HG02610 (cell line): ENCODE data around the gene RRAGD.

Experiments used
- ATAC-seq: cut with Tn5 transposase; IDR thresholded peaks from one replicate; pipeline ENCODE4 v1.9.1; 2021; ENCODE audit warnings: mild to moderate bottlenecking, moderate library complexity; ENCODE audit not compliant: unreplicated experiment

Gene RRAGD

GRCh38 chr6:89412071-89413005 is at the start of gene RRAGD:
Gene RRAGD, minus strand, starts transcription at chr6:89412273. Its CDS starts 280 bp downstream, at chr6:89411993.
- peak; percentile 81 for ATAC-seq

GRCh38 chr6:89460713-89461112 is 48.6 kb upstream of the RRAGD start:
- ATAC-seq = no peak

- no peak for ATAC-seq
These were observed 47.4 kb upstream of the RRAGD start for GRCh38 chr6:89459501-89459900.

- ATAC-seq = no peak
These were observed 46.6 kb upstream of the RRAGD start for GRCh38 chr6:89458704-89459103.

- ATAC-seq = no peak
These were observed 42.2 kb upstream of the RRAGD start for GRCh38 chr6:89454300-89454699.

GRCh38 chr6:89452281-89452680 is 40.2 kb upstream of the RRAGD start:
- no peak for ATAC-seq

- ATAC-seq = no peak
These were observed 37.1 kb upstream of the RRAGD start for GRCh38 chr6:89449193-89449592.

GRCh38 chr6:89443658-89444057 is 31.6 kb upstream of the RRAGD start:
- no peak for ATAC-seq

- no peak for ATAC-seq
These were observed 28.1 kb upstream of the RRAGD start for GRCh38 chr6:89440200-89440599.

- ATAC-seq = no peak
These were observed 26.9 kb upstream of the RRAGD start for GRCh38 chr6:89439014-89439413.

- ATAC-seq = no peak
These were observed 26.2 kb upstream of the RRAGD start for GRCh38 chr6:89438248-89438647.

GRCh38 chr6:89436226-89436625 is 24.2 kb upstream of the RRAGD start:
- no peak for ATAC-seq

GRCh38 chr6:89434954-89435353 is 22.9 kb upstream of the RRAGD start:
- no peak for ATAC-seq

- no peak for ATAC-seq
These were observed 22.1 kb upstream of the RRAGD start for GRCh38 chr6:89434150-89434499.

GRCh38 chr6:89433252-89434149 is 21.4 kb upstream of the RRAGD start:
- peak; percentile 38 for ATAC-seq

GRCh38 chr6:89432875-89433251 is 20.8 kb upstream of the RRAGD start, which contains the start of gene ANKRD6:
Gene ANKRD6, plus strand, starts transcription at chr6:89433152. Its CDS starts 133,825 bp downstream, at chr6:89566977.
- ATAC-seq = peak; percentile 92

- ATAC-seq = no peak
These were observed 18.3 kb upstream of the RRAGD start for GRCh38 chr6:89430201-89430962.

GRCh38 chr6:89416796-89417195 is 4.7 kb upstream of the RRAGD start:
- ATAC-seq = no peak

- ATAC-seq = no peak
These were observed 3.1 kb upstream of the RRAGD start for GRCh38 chr6:89415185-89415584.

GRCh38 chr6:89414215-89414614 is 2.1 kb upstream of the RRAGD start:
- no peak for ATAC-seq

GRCh38 chr6:89413006-89413400 is 930 bp upstream of the RRAGD start:
- no peak for ATAC-seq
